Colonic mucosa (tissue), 4 donors: ENCODE data around the gene FGA. TPM values are rescaled to one million over a fixed set of nuclear protein-coding genes. Genes with fewer than 3 reads are reported as not detected.

Experiments
- DNase-seq: peaks from one replicate; pipeline ENCODE4 v3.0.0-alpha.2; 2020
- H3K27ac ChIP-seq: fragments of 200-600 bp; one replicate; pipeline ENCODE4 v1.8.0; 2021
- H3K27me3 ChIP-seq: fragments of 200-600 bp; one replicate; pipeline ENCODE4 v1.8.0; 2021
- H3K36me3 ChIP-seq: fragments of 200-600 bp; one replicate; pipeline ENCODE4 v1.8.0; 2021
- H3K4me1 ChIP-seq: fragments of 200-600 bp; one replicate; pipeline ENCODE4 v1.8.0; 2021; ENCODE audit warnings: mild to moderate bottlenecking
- H3K4me3 ChIP-seq: fragments of 200-600 bp; one replicate; pipeline ENCODE4 v1.8.0; 2021
- H3K9ac ChIP-seq, 2 donors: one replicate each; pipeline ENCODE4 v1.7.0; 2013; ENCODE audit warnings: control low read depth in 2 of 2, low read depth in 2 of 2, low read length in 2 of 2
- H3K9me3 ChIP-seq: fragments of 200-600 bp; one replicate; pipeline ENCODE4 v1.8.0; 2021
- intact Hi-C: fragments of 100-400 bp; cut with DNase I; formaldehyde crosslinking; loops from one replicate; pipeline ENCODE4 v1.14.1; 2022
- total RNA-seq, 2 donors: library from RNA; stranded (reverse); fragmentation: NEBNext Ultra II Directional in 1 of 2; extraction: Animal tissue kit (Norgen Biotek cat#: 25700) in 1 of 2; gene quantifications; one replicate each; pipeline ENCODE4 v1.2.1, GENCODE V29; 2021
- TF ChIP-seq, protein P1 (sequence below): fragments of 200-600 bp; IDR thresholded peaks from one replicate; pipeline ENCODE4 v1.8.0; 2022; ENCODE audit warnings: antibody characterized with exemption, mild to moderate bottlenecking
- donor health status: healthy.
- donor health status: DM: no; HTN: no; CAD: no.
- donor health status: DM: no; HTN: no; CAD: no.

The FGA gene
- total RNA-seq, 2 donors from 2014 or later = 0.24 to 9.2 TPM

DNA sequence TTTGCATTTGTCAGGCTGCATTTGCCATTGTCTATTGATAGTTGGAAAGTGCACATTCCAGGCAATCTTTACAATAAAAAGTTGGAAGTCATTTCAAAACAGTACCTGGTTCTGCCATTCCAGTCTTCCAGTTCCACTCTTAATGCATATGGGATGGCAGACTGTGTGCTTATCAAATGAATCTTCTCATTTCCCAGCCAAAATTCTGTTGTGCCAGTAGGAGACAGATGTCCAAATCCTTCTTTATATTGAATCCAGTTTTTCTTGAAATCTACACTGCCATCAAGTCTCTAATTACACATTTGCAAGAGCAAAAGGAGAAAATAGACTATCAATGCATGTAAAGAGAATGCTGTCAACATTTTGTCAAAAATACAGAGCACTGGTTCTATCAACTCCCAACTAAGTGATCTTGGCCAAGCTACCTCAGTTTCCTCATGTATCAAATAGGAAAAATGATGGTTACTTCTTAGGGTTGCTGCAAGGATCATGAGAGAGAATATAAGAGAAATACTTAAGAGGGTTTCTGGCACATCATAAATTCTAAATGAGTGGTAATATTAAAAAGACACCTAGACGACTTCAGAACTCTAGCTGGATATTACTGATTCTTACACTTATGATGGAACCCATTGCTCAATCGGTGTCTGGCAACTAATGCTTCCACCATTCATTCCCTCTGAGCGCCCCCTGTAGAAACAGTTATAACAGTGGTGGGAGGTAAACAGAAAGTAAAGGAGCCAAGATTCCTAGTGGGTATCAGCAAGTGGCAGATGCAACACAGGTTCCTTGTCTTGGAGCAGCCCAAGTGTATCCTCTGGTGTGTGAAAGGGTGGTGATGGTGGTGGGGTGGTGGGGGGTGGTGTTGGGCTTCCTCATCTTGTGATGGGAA is 18.1 kb upstream of the FGA start:
- no peak for DNase-seq
- no peaks in the 10 kb centered on the region for H3K4me1 ChIP-seq
- no peaks in the 10 kb centered on the region for H3K36me3 ChIP-seq
- H3K9me3 ChIP-seq = no peaks in the 10 kb centered on the region
- intact Hi-C loops = no loop called here
- H3K27me3 ChIP-seq = no peaks in the 10 kb centered on the region
- H3K4me3 ChIP-seq = no peak overlapping the region
- H3K27ac ChIP-seq = no peak overlapping the region
- TF ChIP-seq, protein P1, sequence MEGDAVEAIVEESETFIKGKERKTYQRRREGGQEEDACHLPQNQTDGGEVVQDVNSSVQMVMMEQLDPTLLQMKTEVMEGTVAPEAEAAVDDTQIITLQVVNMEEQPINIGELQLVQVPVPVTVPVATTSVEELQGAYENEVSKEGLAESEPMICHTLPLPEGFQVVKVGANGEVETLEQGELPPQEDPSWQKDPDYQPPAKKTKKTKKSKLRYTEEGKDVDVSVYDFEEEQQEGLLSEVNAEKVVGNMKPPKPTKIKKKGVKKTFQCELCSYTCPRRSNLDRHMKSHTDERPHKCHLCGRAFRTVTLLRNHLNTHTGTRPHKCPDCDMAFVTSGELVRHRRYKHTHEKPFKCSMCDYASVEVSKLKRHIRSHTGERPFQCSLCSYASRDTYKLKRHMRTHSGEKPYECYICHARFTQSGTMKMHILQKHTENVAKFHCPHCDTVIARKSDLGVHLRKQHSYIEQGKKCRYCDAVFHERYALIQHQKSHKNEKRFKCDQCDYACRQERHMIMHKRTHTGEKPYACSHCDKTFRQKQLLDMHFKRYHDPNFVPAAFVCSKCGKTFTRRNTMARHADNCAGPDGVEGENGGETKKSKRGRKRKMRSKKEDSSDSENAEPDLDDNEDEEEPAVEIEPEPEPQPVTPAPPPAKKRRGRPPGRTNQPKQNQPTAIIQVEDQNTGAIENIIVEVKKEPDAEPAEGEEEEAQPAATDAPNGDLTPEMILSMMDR = no peak
- no peak overlapping the region for H3K9ac ChIP-seq

DNA sequence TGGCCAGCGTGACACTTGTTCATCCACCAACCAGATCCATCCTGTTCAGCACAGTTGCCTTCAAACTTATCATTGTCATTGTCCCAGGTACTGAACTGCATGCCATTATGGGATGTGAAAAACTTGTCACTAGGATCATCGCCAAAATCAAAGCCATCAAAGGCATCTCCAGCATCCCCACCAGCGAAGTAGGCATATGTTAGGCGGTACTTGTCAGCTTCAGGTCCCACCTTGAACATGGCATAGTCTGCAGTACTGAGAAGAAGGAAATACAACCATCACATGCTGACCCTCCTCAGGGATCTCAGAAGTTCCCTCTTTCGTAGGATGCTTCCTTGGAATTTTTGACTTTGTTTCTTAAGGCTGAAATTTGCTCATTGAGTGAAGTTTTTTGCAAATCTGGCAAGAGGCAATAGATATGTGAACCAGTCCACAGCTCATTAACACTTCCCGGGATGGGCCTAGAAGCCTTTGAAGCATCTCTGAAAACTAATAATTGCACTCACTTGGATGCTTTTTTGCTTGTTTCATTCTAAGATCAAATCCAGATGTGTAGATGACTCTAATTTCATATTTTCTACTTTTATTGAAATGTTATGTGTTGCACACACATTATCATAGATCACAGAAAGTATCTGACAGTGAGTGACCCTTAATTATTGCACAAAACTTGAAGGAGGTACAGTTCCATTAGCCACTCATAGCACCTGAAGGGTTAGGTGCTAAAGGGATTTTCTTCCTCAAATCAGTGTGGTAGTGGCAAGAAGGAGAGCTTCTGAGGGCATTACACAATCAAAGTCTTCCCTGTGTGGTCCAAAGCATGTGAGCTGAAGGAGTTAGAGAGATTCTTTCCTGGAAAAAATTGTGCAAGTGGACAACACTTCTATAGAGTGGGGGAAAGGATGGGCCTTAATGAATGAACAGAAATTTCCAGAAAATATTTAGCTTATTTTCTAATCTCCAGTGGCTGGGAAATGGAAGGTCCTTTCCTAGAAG is 16.5 kb upstream of the FGA start:
- Histone ChIP-seq H3K36me3 (no peaks in the 10 kb centered on the region), H3K9ac (no peak overlapping the region), H3K4me1 (no peaks in the 10 kb centered on the region), H3K4me3 (no peak overlapping the region), H3K9me3 (no peaks in the 10 kb centered on the region), H3K27me3 (no peaks in the 10 kb centered on the region), H3K27ac (no peak overlapping the region)
- intact Hi-C loops = no loop called here
- no peak for DNase-seq
- TF ChIP-seq, protein P1 = no peak

DNA sequence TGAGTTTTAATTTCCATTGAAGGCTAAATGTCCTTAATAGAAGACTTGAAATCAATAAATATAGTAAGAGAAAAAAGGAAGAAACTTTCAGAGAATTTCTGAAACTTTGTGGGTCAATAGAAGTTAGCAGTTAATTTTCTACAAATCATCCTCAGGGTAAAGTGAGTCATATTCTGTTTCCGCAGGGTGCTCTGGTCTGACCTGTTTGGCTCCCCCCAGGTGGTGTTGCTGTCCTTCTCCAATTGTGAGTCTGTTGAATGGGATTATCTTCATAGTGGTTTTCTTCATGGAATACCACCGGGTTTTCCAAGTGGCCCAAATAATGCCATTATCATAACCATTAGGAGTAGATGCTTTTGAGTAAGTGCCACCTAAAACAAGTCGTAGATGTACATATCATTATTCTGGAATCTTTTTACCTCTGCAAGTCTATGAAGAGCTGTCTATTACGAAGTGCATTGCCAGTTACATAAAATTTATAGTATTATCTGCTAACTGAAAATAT is 14.2 kb upstream of the FGA start:
- Histone ChIP-seq H3K27me3 (no peaks in the 10 kb centered on the region), H3K9me3 (no peaks in the 10 kb centered on the region), H3K4me3 (no peak overlapping the region), H3K36me3 (no peaks in the 10 kb centered on the region), H3K4me1 (no peaks in the 10 kb centered on the region), H3K27ac (no peak overlapping the region), H3K9ac (no peak overlapping the region)
- no peak for DNase-seq
- TF ChIP-seq, protein P1 = no peak
- intact Hi-C loops = no loop called here

DNA sequence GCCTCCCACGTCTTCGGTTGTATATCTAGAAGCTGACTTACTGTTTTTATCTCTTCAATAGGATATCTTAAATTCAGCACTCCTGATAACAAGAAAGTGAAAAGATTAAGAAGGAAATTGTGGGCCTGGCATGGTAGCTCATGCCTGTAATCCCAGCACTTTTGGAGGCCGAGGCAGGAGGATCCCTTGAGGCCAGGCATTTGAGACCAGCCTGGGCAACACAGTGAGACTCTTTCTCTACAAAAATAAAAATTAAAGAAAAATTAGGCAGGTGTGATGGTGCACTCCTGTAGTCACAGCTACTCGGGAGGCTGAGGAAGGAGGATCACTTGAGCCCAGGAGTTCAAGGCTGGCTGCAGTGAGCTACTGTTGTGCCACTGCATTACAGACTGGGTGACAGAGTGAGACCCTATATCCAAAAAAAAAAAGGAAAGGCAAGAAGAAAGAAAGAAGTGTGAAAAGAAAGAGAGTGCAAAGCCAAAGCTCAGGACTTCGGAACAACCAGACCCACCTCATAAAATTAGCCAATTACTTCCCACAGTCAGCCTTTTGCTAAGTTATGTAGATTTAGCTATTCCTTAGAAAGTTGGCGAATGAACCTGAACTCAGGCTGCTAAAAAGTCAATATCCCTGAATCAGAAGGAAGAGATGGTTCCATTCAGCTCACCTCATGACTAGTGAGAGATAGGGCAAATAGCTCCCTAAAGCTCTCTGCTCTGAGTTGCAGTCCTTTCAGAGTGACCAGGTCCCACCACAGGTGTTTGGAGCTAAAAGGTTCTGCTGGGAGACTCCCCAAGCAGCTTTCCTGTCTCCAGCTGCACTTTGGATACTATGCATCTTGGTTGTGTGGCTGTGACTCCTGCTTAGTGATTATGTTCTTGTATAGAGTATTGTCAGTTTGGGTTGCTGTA is 12.7 kb upstream of the FGA start:
- H3K9ac ChIP-seq = no peak overlapping the region
- H3K4me1 ChIP-seq = no peaks in the 10 kb centered on the region
- no peak for DNase-seq
- H3K27me3 ChIP-seq = no peaks in the 10 kb centered on the region
- intact Hi-C loops = no loop called here
- H3K36me3 ChIP-seq = no peaks in the 10 kb centered on the region
- no peak overlapping the region for H3K27ac ChIP-seq
- TF ChIP-seq, protein P1 = no peak
- H3K4me3 ChIP-seq = no peak overlapping the region
- no peaks in the 10 kb centered on the region for H3K9me3 ChIP-seq
